HL-60 (cell line): ENCODE data around the gene TCTN3.

Experiments
- CTCF ChIP-seq: IDR thresholded peaks from one replicate; pipeline ENCODE4 v1.5.1; 2011; ENCODE audit warnings: low read length, control low read depth, inconsistent platforms; ENCODE audit not compliant: insufficient read depth
- REST ChIP-seq: IDR thresholded peaks from 2 replicates; pipeline ENCODE4 v1.6.1; 2012; ENCODE audit warnings: low read depth; ENCODE audit not compliant: insufficient replicate concordance

GRCh38 chr10:95657250-95657649 lies 36.5 kb downstream of the TCTN3 start:
- TF ChIP-seq CTCF (no peak), REST (no peak)
